ENCODE results near the gene GLYATL1B. TPM values are rescaled to one million over a fixed set of nuclear protein-coding genes. Genes with fewer than 3 reads are reported as not detected.
"Not testable (repeated sequence)": the region's sequence is repeated elsewhere in the genome, so short reads cannot be mapped to it uniquely, and the experiment has no call there.

Gene GLYATL1B
- polyA plus RNA-seq, 2 of the 4 experiments (the other 2 are of a cell fraction) = not detected

- 70% methylated on average over 48 of the region's 56 CpGs for WGBS (ENCODE audit: missing lambda C conversion rate)
- Histone ChIP-seq H3K4me2 (no peak overlapping the region), H3K4me3 (no peak overlapping the region), H3K9me3 (no peaks in the 10 kb centered on the region), H3K4me1 (0 out of 3 replicates have a peak, but pooled peaks cover 2% of the 10 kb centered on the region), H3K27ac (no peak overlapping the region)
- ATAC-seq = no peak
- no peak for FAIRE-seq
- DNase-seq (ENCODE audit: low read depth in 1 of 2, low spot score in 1 of 2) = peak in 1 of 2 experiments; percentile 2
- TF ChIP-seq KDM5A (IDR thresholded peaks at IDR 0.05) = no peak
- no peak for TF ChIP-seq NFE2L2 (conservative IDR thresholded peaks at IDR 0.05; ENCODE audit: low read length)
- TF ChIP-seq, protein P1, sequence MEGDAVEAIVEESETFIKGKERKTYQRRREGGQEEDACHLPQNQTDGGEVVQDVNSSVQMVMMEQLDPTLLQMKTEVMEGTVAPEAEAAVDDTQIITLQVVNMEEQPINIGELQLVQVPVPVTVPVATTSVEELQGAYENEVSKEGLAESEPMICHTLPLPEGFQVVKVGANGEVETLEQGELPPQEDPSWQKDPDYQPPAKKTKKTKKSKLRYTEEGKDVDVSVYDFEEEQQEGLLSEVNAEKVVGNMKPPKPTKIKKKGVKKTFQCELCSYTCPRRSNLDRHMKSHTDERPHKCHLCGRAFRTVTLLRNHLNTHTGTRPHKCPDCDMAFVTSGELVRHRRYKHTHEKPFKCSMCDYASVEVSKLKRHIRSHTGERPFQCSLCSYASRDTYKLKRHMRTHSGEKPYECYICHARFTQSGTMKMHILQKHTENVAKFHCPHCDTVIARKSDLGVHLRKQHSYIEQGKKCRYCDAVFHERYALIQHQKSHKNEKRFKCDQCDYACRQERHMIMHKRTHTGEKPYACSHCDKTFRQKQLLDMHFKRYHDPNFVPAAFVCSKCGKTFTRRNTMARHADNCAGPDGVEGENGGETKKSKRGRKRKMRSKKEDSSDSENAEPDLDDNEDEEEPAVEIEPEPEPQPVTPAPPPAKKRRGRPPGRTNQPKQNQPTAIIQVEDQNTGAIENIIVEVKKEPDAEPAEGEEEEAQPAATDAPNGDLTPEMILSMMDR (IDR thresholded peaks at IDR 0.05) = no peak
- TF ChIP-seq MAFK (IDR thresholded peaks at IDR 0.05; ENCODE audit: partially characterized antibody) = no peak
- no peak for TF ChIP-seq FOXS1 (CRISPR knock-in tag; IDR thresholded peaks at IDR 0.05)
- no peak for TF ChIP-seq RFX5 (IDR thresholded peaks at IDR 0.05)
- ChIA-PET POLR2A (no interaction called here), CTCF (interaction anchor here (1.3 to 2.0 kb wide), 2 partner anchors 73 to 95 kb away, joined by 4 to 6 read pairs; no protein-coding TSS in a partner anchor)
Measured at GRCh38 chr11:59062602-59063529, 23.2 kb upstream of the GLYATL1B start.

DNA sequence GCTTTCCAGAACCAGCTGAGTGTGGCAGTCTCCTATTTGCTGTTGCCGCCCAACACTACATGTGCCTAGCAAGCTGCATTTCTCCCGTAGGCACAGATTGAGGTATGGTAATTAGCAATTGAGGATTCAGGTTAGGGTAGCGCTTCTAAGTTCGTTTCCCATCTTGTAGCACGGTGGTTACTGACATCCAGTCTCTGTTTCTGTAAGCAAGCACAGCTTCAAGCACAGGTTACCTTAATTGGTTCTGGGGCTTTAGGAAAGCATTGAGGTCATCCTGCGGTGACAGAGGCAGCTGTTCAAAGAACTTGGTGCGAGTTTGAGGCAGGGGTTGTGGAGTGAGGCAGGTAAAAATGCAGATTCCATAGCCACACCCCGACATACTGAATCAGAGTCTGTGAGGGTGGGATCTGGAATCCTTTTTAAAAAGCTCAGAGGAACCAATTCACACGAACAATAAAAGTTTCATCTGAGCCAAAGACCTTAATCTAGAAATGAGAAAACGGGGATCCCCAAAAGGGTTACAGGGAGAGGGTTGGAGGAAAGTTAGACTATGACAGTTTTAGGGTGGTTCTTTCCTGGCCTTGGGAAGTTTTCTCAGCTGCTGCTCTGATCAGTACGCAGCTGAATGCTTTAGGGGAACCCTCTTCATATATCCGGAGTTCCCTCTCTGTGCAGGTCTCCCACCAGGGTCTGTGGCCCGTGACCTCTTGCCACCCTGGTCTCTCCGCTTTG, 21.9 kb upstream of the GLYATL1B start:
- H3K27ac ChIP-seq; H3K4me3 ChIP-seq; FAIRE-seq; H3K4me1 ChIP-seq; H3K9me3 ChIP-seq; POLR2A ChIA-PET; H3K4me2 ChIP-seq; DNase-seq (ENCODE audit: low read depth in 1 of 2, low spot score in 1 of 2): not testable (repeated sequence)
- 0 out of 6 replicates have a peak, but pooled peaks of 1 of the 2 experiments have one; percentile 60 for ATAC-seq
- CTCF ChIA-PET = interaction anchor here (1.1 to 2.0 kb wide), 3 partner anchors 72 to 94 kb away, joined by 4 to 6 read pairs (median 4); no protein-coding TSS in a partner anchor
- WGBS (ENCODE audit: missing lambda C conversion rate) = 14% methylated on average over 14 of the region's 14 CpGs

DNA sequence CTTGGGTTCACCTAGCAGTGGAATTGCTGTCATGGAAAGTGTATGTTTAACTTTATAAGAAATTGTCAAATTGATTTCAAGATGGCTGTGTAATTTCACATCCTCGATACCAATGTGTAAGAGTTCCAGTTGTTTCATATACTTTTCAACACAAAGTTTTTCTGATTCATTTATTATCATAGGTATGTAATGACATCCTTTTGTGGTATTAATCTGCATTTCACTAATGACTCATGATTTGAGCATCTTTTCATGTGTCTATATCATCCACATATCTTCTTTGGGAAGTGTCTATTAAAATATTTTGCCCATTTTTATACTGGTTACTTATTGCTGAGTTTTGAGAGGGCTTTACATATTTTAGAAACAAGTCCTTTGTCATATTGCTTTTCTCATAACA, 17.0 kb upstream of the GLYATL1B start:
- H3K4me3 ChIP-seq = no peak overlapping the region
- ATAC-seq (no peak), DNase-seq (ENCODE audit: low read depth in 1 of 2, low spot score in 1 of 2) (no peak), FAIRE-seq (no peak)
- no peak overlapping the region for H3K27ac ChIP-seq
- no peaks in the 10 kb centered on the region for H3K4me1 ChIP-seq
- 2% methylated on average over 1 of the region's 1 CpG for WGBS (ENCODE audit: missing lambda C conversion rate)
- POLR2A ChIA-PET = no interaction called here
- H3K4me2 ChIP-seq = no peak overlapping the region
- H3K9me3 ChIP-seq = no peaks in the 10 kb centered on the region
- CTCF ChIA-PET = no interaction called here
- no peak for TF ChIP-seq NR3C1 (IDR thresholded peaks at IDR 0.05)
- no peak for TF ChIP-seq MYC (IDR thresholded peaks at IDR 0.05; ENCODE audit: borderline replicate concordance, low read length)
- TF ChIP-seq BHLHE40 (IDR thresholded peaks at IDR 0.05; ENCODE audit: low read depth, low read length) = no peak
- TF ChIP-seq KDM1A (IDR thresholded peaks at IDR 0.05; ENCODE audit: low read depth) = no peak

DNA sequence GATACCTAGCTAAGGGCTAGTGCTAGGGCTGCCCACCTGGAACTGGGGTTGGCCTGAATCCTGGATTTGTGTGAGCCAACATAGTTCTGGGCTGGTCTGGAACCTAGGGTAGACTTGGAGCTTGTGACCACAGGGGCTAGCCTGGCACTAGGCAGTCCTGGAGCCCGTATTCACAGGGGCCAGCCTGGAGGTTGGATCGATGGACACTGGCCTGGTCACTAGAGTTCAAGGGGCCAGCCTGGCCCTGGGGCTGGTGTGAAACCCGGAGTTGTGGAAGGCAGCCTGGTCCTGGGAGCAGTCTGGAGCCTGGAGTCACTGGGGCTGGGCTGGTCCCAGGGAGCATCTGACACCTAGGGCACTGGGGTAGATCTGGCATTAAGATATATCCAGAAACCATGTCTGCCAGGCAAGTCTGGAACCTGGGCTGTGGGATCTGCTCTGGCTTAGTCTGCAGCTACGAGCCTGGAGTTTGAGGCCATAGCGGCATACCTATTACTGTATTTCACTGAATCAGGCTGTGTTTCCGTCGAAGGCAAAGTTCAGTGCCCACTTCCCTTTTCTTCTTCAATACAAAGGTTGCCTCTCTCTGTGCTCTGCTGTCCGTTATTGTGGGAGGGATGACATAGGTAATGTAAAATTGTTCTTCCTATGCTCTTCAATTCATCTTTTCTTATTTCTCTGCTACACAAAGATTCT, 9.1 kb upstream of the GLYATL1B start:
- no peak for ATAC-seq
- WGBS (ENCODE audit: missing lambda C conversion rate) = 40% methylated on average over 5 of the region's 8 CpGs
- POLR2A ChIA-PET = no interaction called here

More for the DNA sequence above, 9.1 kb upstream of the GLYATL1B start:
- Histone ChIP-seq H3K4me2 (no peak overlapping the region), H3K4me3 (no peak overlapping the region), H3K4me1 (no peaks in the 10 kb centered on the region), H3K9me3 (no peaks in the 10 kb centered on the region; the same call in 2 of the 3 replicates), H3K27ac (no peak overlapping the region)
- CTCF ChIA-PET = interaction anchor here (0.9 kb wide), 1 partner anchor 17 kb away, joined by 3 read pairs; no protein-coding TSS in a partner anchor
- FAIRE-seq (no peak), DNase-seq (ENCODE audit: low read depth in 1 of 2, low spot score in 1 of 2) (no peak)
- TF ChIP-seq, protein P1 (IDR thresholded peaks at IDR 0.05) = no peak
- TF ChIP-seq HDAC2 (IDR thresholded peaks at IDR 0.05) = no peak
- TF ChIP-seq SMC3 (IDR thresholded peaks at IDR 0.05) = no peak
- TF ChIP-seq POLR2AphosphoS2 (conservative IDR thresholded peaks at IDR 0.05; ENCODE audit: low read length) = no peak
- no peak for TF ChIP-seq E2F6 (IDR thresholded peaks at IDR 0.05; ENCODE audit: borderline replicate concordance, low read depth)
- no peak for TF ChIP-seq KDM1A (IDR thresholded peaks at IDR 0.05; ENCODE audit: low read depth)
- no peak for TF ChIP-seq ZNF302 (CRISPR knock-in tag; IDR thresholded peaks at IDR 0.05)
- no peak for TF ChIP-seq CBX2 (IDR thresholded peaks at IDR 0.05; ENCODE audit: borderline replicate concordance, low read depth)
- no peak for TF ChIP-seq TP53 (CRISPR knock-in tag; IDR thresholded peaks at IDR 0.05)
- TF ChIP-seq NR3C1 (IDR thresholded peaks at IDR 0.05) = no peak
- TF ChIP-seq ZC3H11A (IDR thresholded peaks at IDR 0.05) = no peak
- no peak for TF ChIP-seq POLR2A (IDR thresholded peaks at IDR 0.05; ENCODE audit: low read length)
- no peak for TF ChIP-seq EHF (CRISPR knock-in tag; IDR thresholded peaks at IDR 0.05)
- no peak for TF ChIP-seq FOXS1 (CRISPR knock-in tag; IDR thresholded peaks at IDR 0.05)
- no peak for TF ChIP-seq HOXA7 (CRISPR knock-in tag; IDR thresholded peaks at IDR 0.05)
